H9 (cell line): Measurements from ENCODE around the gene TMEM63B. TPM values are rescaled to one million over a fixed set of nuclear protein-coding genes. Genes with fewer than 3 reads are reported as not detected.

Source experiments
- DNase-seq: peaks from one replicate; pipeline ENCODE4 v3.0.0-alpha.2; 2017
- H2AFZ ChIP-seq: one replicate; pipeline ENCODE4 v1.6.1; 2013; ENCODE audit warnings: mild to moderate bottlenecking, low read length, control low read depth, moderate library complexity
- H2AK5ac ChIP-seq: 2 replicates; pipeline ENCODE4 v1.6.1; 2013; ENCODE audit warnings: low read length, control low read depth, mixed read lengths; ENCODE audit not compliant: insufficient read length
- H2BK120ac ChIP-seq: one replicate; pipeline ENCODE4 v1.6.1; 2013; ENCODE audit warnings: low read depth, mild to moderate bottlenecking, low read length, control low read depth, inconsistent platforms; ENCODE audit not compliant: poor library complexity, severe bottlenecking
- H2BK12ac ChIP-seq: 2 replicates; pipeline ENCODE4 v1.6.1; 2013; ENCODE audit warnings: low read length, control low read depth, mixed read lengths, low read depth; ENCODE audit not compliant: insufficient read length
- H2BK15ac ChIP-seq: 2 replicates; pipeline ENCODE4 v1.6.1; 2013; ENCODE audit warnings: low read depth, low read length, control low read depth
- H2BK20ac ChIP-seq: one replicate; pipeline ENCODE4 v1.6.1; 2013; ENCODE audit warnings: low read depth, mild to moderate bottlenecking, low read length, control low read depth, inconsistent platforms; ENCODE audit not compliant: poor library complexity, severe bottlenecking
- H2BK5ac ChIP-seq: 2 replicates; pipeline ENCODE4 v1.6.1; 2013; ENCODE audit warnings: low read length, control low read depth, mixed read lengths; ENCODE audit not compliant: insufficient read length
- H3K14ac ChIP-seq: 2 replicates; pipeline ENCODE4 v1.6.1; 2013; ENCODE audit warnings: low read length, control low read depth; ENCODE audit not compliant: insufficient read depth
- H3K18ac ChIP-seq: 2 replicates; pipeline ENCODE4 v1.6.1; 2013; ENCODE audit warnings: low read depth, mild to moderate bottlenecking, mixed read lengths, low read length, control low read depth; ENCODE audit not compliant: insufficient read length
- H3K23ac ChIP-seq: 2 replicates; pipeline ENCODE4 v1.6.1; 2013; ENCODE audit warnings: low read length, control low read depth, mixed read lengths, low read depth; ENCODE audit not compliant: insufficient read length
- H3K23me2 ChIP-seq: 2 replicates; pipeline ENCODE4 v1.6.1; 2013; ENCODE audit warnings: low read depth, mild to moderate bottlenecking, mixed read lengths, low read length, control low read depth; ENCODE audit not compliant: insufficient read length, poor library complexity, severe bottlenecking
- H3K27ac ChIP-seq: 2 replicates; pipeline ENCODE4 v1.5.1; 2013; ENCODE audit warnings: low read length, control low read depth, mixed read lengths, low read depth; ENCODE audit not compliant: insufficient read length
- H3K27me3 ChIP-seq: 2 replicates; pipeline ENCODE4 v1.6.1; 2013; ENCODE audit warnings: low read length, control low read depth, inconsistent platforms; ENCODE audit not compliant: insufficient read depth
- H3K4ac ChIP-seq: 2 replicates; pipeline ENCODE4 v1.6.1; 2013; ENCODE audit warnings: low read depth, mild to moderate bottlenecking, control low read depth, inconsistent platforms, low read length, moderate library complexity
- H3K4me1 ChIP-seq: 2 replicates; pipeline ENCODE4 v1.6.1; 2013; ENCODE audit warnings: low read length, control low read depth, inconsistent platforms; ENCODE audit not compliant: insufficient read depth
- H3K4me2 ChIP-seq: 2 replicates; pipeline ENCODE4 v1.6.1; 2013; ENCODE audit warnings: low read length, control low read depth, mixed read lengths; ENCODE audit not compliant: insufficient read length, insufficient read depth
- H3K56ac ChIP-seq: 2 replicates; pipeline ENCODE4 v1.6.1; 2013; ENCODE audit warnings: low read depth, mild to moderate bottlenecking, mixed read lengths, low read length, control low read depth; ENCODE audit not compliant: insufficient read length
- H3K79me1 ChIP-seq: 2 replicates; pipeline ENCODE4 v1.6.1; 2013; ENCODE audit warnings: low read depth, mild to moderate bottlenecking, moderate library complexity, low read length, control low read depth, inconsistent platforms; ENCODE audit not compliant: insufficient read depth, poor library complexity, severe bottlenecking
- H3K79me2 ChIP-seq: 2 replicates; pipeline ENCODE4 v1.6.1; 2013; ENCODE audit warnings: low read length, control low read depth, inconsistent platforms; ENCODE audit not compliant: insufficient read depth
- H3K9ac ChIP-seq: 2 replicates; pipeline ENCODE4 v1.6.1; 2013; ENCODE audit warnings: low read length, control low read depth, mixed read lengths; ENCODE audit not compliant: insufficient read length; ENCODE audit errors: extremely low read depth
- H3K9me3 ChIP-seq: one replicate; pipeline ENCODE4 v1.6.1; 2013; ENCODE audit warnings: low read depth, low read length, inconsistent platforms; ENCODE audit not compliant: control insufficient read depth
- H3T11ph ChIP-seq: one replicate; pipeline ENCODE4 v1.6.1; 2013; ENCODE audit warnings: mild to moderate bottlenecking, low read length, control low read depth, inconsistent platforms
- H4K20me1 ChIP-seq: one replicate; pipeline ENCODE4 v1.6.1; 2013; ENCODE audit not compliant: control insufficient read depth, insufficient read length, insufficient read depth
- H4K5ac ChIP-seq: 2 replicates; pipeline ENCODE4 v1.6.1; 2013; ENCODE audit warnings: low read depth, mild to moderate bottlenecking, mixed read lengths, low read length, control low read depth; ENCODE audit not compliant: insufficient read length
- H4K8ac ChIP-seq: replicated peaks from 2 replicates; pipeline ENCODE4 v1.6.1; 2013; ENCODE audit warnings: low read length, control low read depth, mixed read lengths, low read depth; ENCODE audit not compliant: insufficient read length
- H4K91ac ChIP-seq: 2 replicates; pipeline ENCODE4 v1.6.1; 2013; ENCODE audit warnings: low read depth, mild to moderate bottlenecking, moderate library complexity, mixed read lengths, low read length, control low read depth; ENCODE audit not compliant: insufficient read length
- H3K27ac Mint-ChIP-seq, 3 experiments: 2 replicates in 2 of 3; 3 replicates in 1 of 3; pipeline ENCODE4 v1.8.0; 2020 to 2021; ENCODE audit warnings: mixed read lengths in 3 of 3, mild to moderate bottlenecking in 1 of 3, moderate library complexity in 1 of 3
- H3K27me3 Mint-ChIP-seq: 2 replicates; pipeline ENCODE4 v1.8.0; 2021; ENCODE audit warnings: low read depth, mild to moderate bottlenecking, moderate library complexity, mixed read lengths
- H3K36me3 Mint-ChIP-seq, 3 experiments: 2 replicates in 2 of 3; 3 replicates in 1 of 3; pipeline ENCODE4 v1.8.0; 2020 to 2021; ENCODE audit warnings: low read depth in 3 of 3, mixed read lengths in 3 of 3; ENCODE audit not compliant: insufficient read depth in 1 of 3
- H3K4me1 Mint-ChIP-seq, 2 experiments: 2 replicates each; pipeline ENCODE4 v1.8.0; 2020; ENCODE audit warnings: mixed read lengths in 2 of 2
- H3K4me3 Mint-ChIP-seq, 2 experiments: 2 replicates in 1 of 2; 3 replicates in 1 of 2; pipeline ENCODE4 v1.8.0; 2020 to 2021; ENCODE audit warnings: mild to moderate bottlenecking in 2 of 2, mixed read lengths in 2 of 2, moderate library complexity in 1 of 2
- H3K9me3 Mint-ChIP-seq, 2 experiments: 2 replicates in 1 of 2; 3 replicates in 1 of 2; pipeline ENCODE4 v1.8.0; 2020; ENCODE audit warnings: mild to moderate bottlenecking in 2 of 2, mixed read lengths in 2 of 2, moderate library complexity in 1 of 2
- CTCF ChIP-seq: fragments of 200-600 bp; sonication (generic); conservative IDR thresholded peaks from 3 replicates; pipeline ENCODE4 v1.8.0; 2021; ENCODE audit warnings: antibody characterized with exemption, mild to moderate bottlenecking
- WGBS: extraction: QIAGEN DNeasy Blood & Tissue Kit; methylation state at CpG from one replicate; pipeline ENCODE4 v1.1.7; 2013; ENCODE audit warnings: missing lambda C conversion rate, low lambda C conversion rate, mixed read lengths; ENCODE audit not compliant: insufficient read length; ENCODE audit errors: extremely low coverage; 5-methylcytosine and 5-hydroxymethylcytosine counted together
- total RNA-seq: library from RNA; stranded (reverse); gene quantifications from 2 replicates; pipeline ENCODE4 v1.2.1, GENCODE V29; 2021

The TMEM63B gene
- total RNA-seq, 1 experiment from 2014 or later = 56.3 TPM

GRCh38 chr6:44109212-44109611 is 18.1 kb upstream of the TMEM63B start:
- H3K27ac Mint-ChIP-seq = peak overlapping the region in 1 of 3 experiments; percentile 89; a peak in 2 of 7 replicates
- no peak overlapping the region for H2BK20ac ChIP-seq
- no peak overlapping the region for H2BK5ac ChIP-seq
- 0 out of 2 replicates have a peak, but pooled peaks cover 1% of the 10 kb centered on the region for H3K79me2 ChIP-seq
- peaks cover 35 to 91% (median 88%) of the 10 kb centered on the region in 3 experiments; a peak in 6 of 7 replicates for H3K36me3 Mint-ChIP-seq
- no peaks in the 10 kb centered on the region for H3K9me3 Mint-ChIP-seq
- H4K20me1 ChIP-seq = no peaks in the 10 kb centered on the region
- no peak overlapping the region for H4K5ac ChIP-seq
- no peak overlapping the region for H3T11ph ChIP-seq
- H3K14ac ChIP-seq = no peak overlapping the region
- no peaks in the 10 kb centered on the region for H3K4me1 Mint-ChIP-seq
- no peak overlapping the region for H4K91ac ChIP-seq
- no peak overlapping the region for H2BK15ac ChIP-seq
- H3K4ac ChIP-seq = no peak overlapping the region
- H2BK12ac ChIP-seq = no peak overlapping the region
- H3K4me3 Mint-ChIP-seq = no peak overlapping the region; a peak in 1 of 5 replicates
- no peak overlapping the region for H2AK5ac ChIP-seq
- H3K27ac ChIP-seq = no peak overlapping the region
- no peak for TF ChIP-seq CTCF
- H3K79me1 ChIP-seq = peaks cover 8% of the 10 kb centered on the region
- no peak overlapping the region for H4K8ac ChIP-seq
- H3K9me3 ChIP-seq = no peaks in the 10 kb centered on the region
- WGBS = no CpG with 5 or more reads among the region's 10 CpGs
- no peak overlapping the region for H3K18ac ChIP-seq
- no peaks in the 10 kb centered on the region for H3K27me3 Mint-ChIP-seq
- no peak overlapping the region for H3K23ac ChIP-seq
- no peaks in the 10 kb centered on the region for H3K4me1 ChIP-seq
- no peak overlapping the region for H3K56ac ChIP-seq
- H2BK120ac ChIP-seq = no peak overlapping the region
- no peaks in the 10 kb centered on the region for H3K23me2 ChIP-seq
- no peak for DNase-seq
- no peak overlapping the region for H3K9ac ChIP-seq
- H2AFZ ChIP-seq = no peak overlapping the region
- H3K4me2 ChIP-seq = no peak overlapping the region
- no peaks in the 10 kb centered on the region for H3K27me3 ChIP-seq
